Kidney epithelial cell (primary cell): ENCODE data around the gene MAFF. TPM values are rescaled to one million over a fixed set of nuclear protein-coding genes. Genes with fewer than 3 reads are reported as not detected.
"Not testable (repeated sequence)": the region's sequence is repeated elsewhere in the genome, so short reads cannot be mapped to it uniquely, and the experiment has no call there.

Experiments
- DNase-seq: peaks from one replicate; pipeline ENCODE4 v3.0.0-alpha.2; 2010; ENCODE audit warnings: low read depth
- H3K27me3 ChIP-seq: 2 replicates; pipeline ENCODE4 v1.6.0; 2011; ENCODE audit warnings: low read length; ENCODE audit not compliant: control insufficient read depth, insufficient read depth
- H3K36me3 ChIP-seq: 2 replicates; pipeline ENCODE4 v1.5.1; 2011; ENCODE audit warnings: low read length; ENCODE audit not compliant: control insufficient read depth, insufficient read depth
- H3K4me3 ChIP-seq: 2 replicates; pipeline ENCODE4 v1.5.1; 2011; ENCODE audit warnings: low read depth, mild to moderate bottlenecking, control low read depth, low read length
- CTCF ChIP-seq: IDR thresholded peaks from 2 replicates; pipeline ENCODE4 v1.5.1; 2011; ENCODE audit warnings: mild to moderate bottlenecking, moderate library complexity, low read length, control low read depth, inconsistent platforms; ENCODE audit not compliant: insufficient read depth, poor library complexity, severe bottlenecking
- total RNA-seq: library from RNA; depleted of rRNA; stranded (reverse); fragments of >200 nt; gene quantifications from 2 replicates; pipeline ENCODE4 v1.2.3, GENCODE V29; 2015

The MAFF gene
- total RNA-seq, 1 donor from 2014 or later = 99.5 TPM

GRCh38 chr22:38233427-38233826 lies 31.6 kb downstream of the MAFF start:
- Histone ChIP-seq H3K4me3 (no peak overlapping the region), H3K27me3 (no peaks in the 10 kb centered on the region), H3K36me3 (peaks cover 2% of the 10 kb centered on the region)
- TF ChIP-seq CTCF = no peak
- DNase-seq = no peak

GRCh38 chr22:38233856-38234255 lies 32.1 kb downstream of the MAFF start:
- H3K36me3 ChIP-seq, H3K27me3 ChIP-seq, DNase-seq, H3K4me3 ChIP-seq: not testable (repeated sequence)

- no peak for TF ChIP-seq CTCF
- Histone ChIP-seq H3K36me3 (no peaks in the 10 kb centered on the region), H3K4me3 (no peak overlapping the region)
Measured at GRCh38 chr22:38235240-38235850, 33.6 kb downstream of the MAFF start.

GRCh38 chr22:38236786-38237185 lies 35.0 kb downstream of the MAFF start:
- Histone ChIP-seq H3K27me3 (no peaks in the 10 kb centered on the region), H3K36me3 (no peaks in the 10 kb centered on the region), H3K4me3 (no peak overlapping the region)
- no peak for TF ChIP-seq CTCF
- no peak for DNase-seq

More at GRCh38 chr22:38235240-38235850, 33.6 kb downstream of the MAFF start:
- no peak for DNase-seq
- no peaks in the 10 kb centered on the region for H3K27me3 ChIP-seq

GRCh38 chr22:38238519-38239071 lies 36.8 kb downstream of the MAFF start:
- Histone ChIP-seq H3K27me3 (no peaks in the 10 kb centered on the region), H3K4me3 (no peak overlapping the region), H3K36me3 (no peaks in the 10 kb centered on the region)
- no peak for TF ChIP-seq CTCF
- DNase-seq = no peak

GRCh38 chr22:38239101-38239761 lies 37.4 kb downstream of the MAFF start:
- H3K36me3 ChIP-seq = no peaks in the 10 kb centered on the region
- peak; percentile 63 for DNase-seq
- no peaks in the 10 kb centered on the region for H3K27me3 ChIP-seq
- H3K4me3 ChIP-seq = no peak overlapping the region
- peak; percentile 18 for TF ChIP-seq CTCF
